Endothelial cell of umbilical vein (primary cell): ENCODE results near the gene ELOVL6.

Experiments used
- CTCF ChIP-seq, 2 donors: IDR thresholded peaks; 1 replicate in 1 of 2; 2 replicates in 1 of 2; pipeline ENCODE4 v1.5.1; 2011; ENCODE audit warnings: low read length in 2 of 2, mild to moderate bottlenecking in 2 of 2, moderate library complexity in 2 of 2, control low read depth in 1 of 2, inconsistent platforms in 1 of 2, low read depth in 1 of 2; ENCODE audit not compliant: insufficient read depth in 1 of 2; ENCODE audit errors: extremely low read depth in 1 of 2
- EZH2 ChIP-seq: IDR thresholded peaks from 2 replicates; pipeline ENCODE4 v1.6.1; 2012; ENCODE audit warnings: borderline replicate concordance, low read depth, mild to moderate bottlenecking, moderate library complexity, low read length, inconsistent platforms; ENCODE audit not compliant: severe bottlenecking
- FOS ChIP-seq: IDR thresholded peaks from 2 replicates; pipeline ENCODE4 v1.6.1; 2011; ENCODE audit warnings: mild to moderate bottlenecking, low read length, moderate library complexity, borderline replicate concordance; ENCODE audit not compliant: insufficient read depth
- GATA2 ChIP-seq: IDR thresholded peaks from 2 replicates; pipeline ENCODE4 v1.7.0; 2011; ENCODE audit warnings: low read depth, mild to moderate bottlenecking, moderate library complexity, mixed read lengths, low read length; ENCODE audit not compliant: insufficient read length, insufficient read depth
- JUN ChIP-seq: IDR thresholded peaks from 2 replicates; pipeline ENCODE4 v1.6.1; 2011; ENCODE audit warnings: borderline replicate concordance, low read depth; ENCODE audit not compliant: insufficient read length, insufficient read depth
- MYC ChIP-seq: IDR thresholded peaks from one replicate; pipeline ENCODE4 v1.6.1; 2011; ENCODE audit warnings: mild to moderate bottlenecking, low read depth, low read length
- POLR2A ChIP-seq: IDR thresholded peaks from 2 replicates; pipeline ENCODE4 v1.6.1; 2012; ENCODE audit warnings: low read depth, mild to moderate bottlenecking, control low read depth, low read length
- POLR2AphosphoS5 ChIP-seq: IDR thresholded peaks from 2 replicates; pipeline ENCODE4 v1.6.1; 2012; ENCODE audit warnings: low read depth, mild to moderate bottlenecking, control low read depth, low read length, moderate library complexity; ENCODE audit not compliant: insufficient read depth
- TF ChIP-seq, protein P1 (sequence below): IDR thresholded peaks from 2 replicates; pipeline ENCODE4 v1.6.1; 2011; ENCODE audit not compliant: insufficient read depth, insufficient read length

GRCh38 chr4:110207233-110207632 is 8.8 kb upstream of the ELOVL6 start:
- TF ChIP-seq POLR2AphosphoS5 (no peak), CTCF (IDR thresholded peaks at IDR 0.05; ENCODE audit: extremely low read depth in 1 of 2, insufficient read depth in 1 of 2, low read depth in 1 of 2, low read length in 2 of 2) (no peak), POLR2A (no peak), EZH2 (no peak), JUN (no peak), MYC (no peak), FOS (no peak), GATA2 (no peak)
- TF ChIP-seq, protein P1, sequence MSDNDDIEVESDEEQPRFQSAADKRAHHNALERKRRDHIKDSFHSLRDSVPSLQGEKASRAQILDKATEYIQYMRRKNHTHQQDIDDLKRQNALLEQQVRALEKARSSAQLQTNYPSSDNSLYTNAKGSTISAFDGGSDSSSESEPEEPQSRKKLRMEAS, result no peak
